H1 (cell line): ENCODE results near the gene CLDN7. TPM values are rescaled to one million over a fixed set of nuclear protein-coding genes. Genes with fewer than 3 reads are reported as not detected.

ENCODE experiments used
- CTCF ChIA-PET: fragments of 300-600 bp; sonication (Branson Sonifier 250); formaldehyde crosslinking; loops from one replicate; lab custom pipeline; 2021; ENCODE audit not compliant: partially characterized antibody; lab: Charles Lee
- POLR2A ChIA-PET: fragments of 300-600 bp; sonication (Branson Sonifier 250); formaldehyde crosslinking; loops from one replicate; lab custom pipeline; 2021; ENCODE audit warnings: inconsistent platforms; ENCODE audit not compliant: partially characterized antibody; lab: Charles Lee
- DNase-seq, 2 experiments: peaks; one replicate each; pipeline versions ENCODE4 v3.0.0 to v3.0.0-alpha.2; 2010 to 2022; ENCODE audit warnings: low spot score in 2 of 2, low read depth in 1 of 2, mixed read lengths in 1 of 2
- FAIRE-seq: peaks from 2 replicates; lab custom pipeline; 2011; peaks lifted over from hg19 to GRCh38; lab: Jason Lieb, UNC
- H2AFZ ChIP-seq: 2 replicates; pipeline ENCODE4 v1.8.1; 2012; ENCODE audit warnings: low read length, inconsistent platforms
- H2AK5ac ChIP-seq: 2 replicates; pipeline ENCODE4 v1.6.1; 2013; ENCODE audit warnings: low read depth, low read length
- H2BK120ac ChIP-seq: replicated peaks from 2 replicates; pipeline ENCODE3; 2013; ENCODE audit warnings: low read depth, low read length, inconsistent platforms
- H2BK12ac ChIP-seq: 2 replicates; pipeline ENCODE4 v1.6.1; 2013; ENCODE audit warnings: low read depth, low read length
- H2BK15ac ChIP-seq: 2 replicates; pipeline ENCODE4 v1.6.1; 2013; ENCODE audit warnings: low read length
- H2BK20ac ChIP-seq: 2 replicates; pipeline ENCODE4 v1.6.1; 2013; ENCODE audit warnings: low read length
- H2BK5ac ChIP-seq: 2 replicates; pipeline ENCODE4 v1.6.1; 2013; ENCODE audit warnings: low read depth, low read length
- H3K14ac ChIP-seq: 2 replicates; pipeline ENCODE4 v1.6.1; 2013; ENCODE audit warnings: inconsistent platforms; ENCODE audit not compliant: insufficient read length
- H3K18ac ChIP-seq: 2 replicates; pipeline ENCODE4 v1.6.1; 2013; ENCODE audit warnings: low read length; ENCODE audit errors: extremely low read depth
- H3K23ac ChIP-seq: 2 replicates; pipeline ENCODE4 v1.6.1; 2013; ENCODE audit warnings: inconsistent platforms; ENCODE audit not compliant: insufficient read length
- H3K23me2 ChIP-seq: 2 replicates; pipeline ENCODE4 v1.6.1; 2013; ENCODE audit warnings: low read depth, low read length
- H3K27ac ChIP-seq: 2 replicates; pipeline ENCODE4 v1.6.1; 2011; ENCODE audit warnings: low read depth, low read length, inconsistent platforms
- H3K27me3 ChIP-seq, 4 experiments: replicated peaks in 1 of 4; 1 replicate in 1 of 4; 2 replicates in 3 of 4; pipeline versions ENCODE4 v1.6.1 to v1.8.1; 2011 to 2013; ENCODE audit warnings: low read length in 3 of 4, mild to moderate bottlenecking in 3 of 4, inconsistent platforms in 2 of 4, mixed read lengths in 2 of 4, moderate library complexity in 1 of 4; ENCODE audit not compliant: control insufficient read depth in 3 of 4, insufficient read depth in 3 of 4; ENCODE audit errors: extremely low read depth in 1 of 4
- H3K36me3 ChIP-seq, 4 experiments: 2 replicates each; pipeline versions ENCODE4 v1.6.1 to v1.8.1; 2011 to 2013; ENCODE audit warnings: mild to moderate bottlenecking in 4 of 4, low read length in 3 of 4, moderate library complexity in 2 of 4, control low read depth in 1 of 4, inconsistent platforms in 1 of 4; ENCODE audit not compliant: insufficient read depth in 4 of 4, control insufficient read depth in 2 of 4
- H3K4ac ChIP-seq: replicated peaks from 2 replicates; pipeline ENCODE3; 2013; ENCODE audit warnings: low read length, low read depth, mixed read lengths, inconsistent platforms; ENCODE audit not compliant: insufficient read length
- H3K4me1 ChIP-seq, 4 experiments: replicated peaks in 1 of 4; 1 replicate in 1 of 4; 2 replicates in 3 of 4; pipeline versions ENCODE4 v1.6.1 to v1.8.1; 2011 to 2013; ENCODE audit warnings: low read length in 3 of 4, inconsistent platforms in 2 of 4, mixed read lengths in 1 of 4; ENCODE audit not compliant: insufficient read depth in 4 of 4, control insufficient read depth in 3 of 4
- H3K4me2 ChIP-seq, 2 experiments: 2 replicates each; pipeline versions ENCODE4 v1.6.1 to v1.8.1; 2011 to 2013; ENCODE audit warnings: low read depth in 2 of 2, low read length in 2 of 2, control low read depth in 1 of 2, inconsistent platforms in 1 of 2, mild to moderate bottlenecking in 1 of 2; ENCODE audit not compliant: insufficient read depth in 1 of 2
- H3K4me3 ChIP-seq, 4 experiments: fragments of 200-600, 300-600 bp in 1 of 4; sonication (generic), shearing (Covaris generic), sonication (Bioruptor Twin) in 1 of 4; 2 replicates each; pipeline versions ENCODE4 v1.5.1 to v1.8.1; 2011 to 2016; ENCODE audit warnings: low read length in 4 of 4, low read depth in 3 of 4, control low read depth in 2 of 4, inconsistent platforms in 2 of 4, mild to moderate bottlenecking in 2 of 4, mixed read lengths in 1 of 4, moderate library complexity in 1 of 4; ENCODE audit not compliant: insufficient read depth in 2 of 4; ENCODE audit errors: extremely low read depth in 1 of 4
- H3K56ac ChIP-seq: replicated peaks from 2 replicates; pipeline ENCODE3; 2013; ENCODE audit warnings: low read depth, mild to moderate bottlenecking, mixed read lengths, low read length, inconsistent platforms; ENCODE audit not compliant: insufficient read length
- H3K79me1 ChIP-seq: 2 replicates; pipeline ENCODE4 v1.6.1; 2013; ENCODE audit warnings: low read depth, low read length, control low read depth
- H3K79me2 ChIP-seq, 2 experiments: 2 replicates each; pipeline versions ENCODE4 v1.6.1 to v1.8.1; 2012 to 2013; ENCODE audit warnings: low read length in 2 of 2, mild to moderate bottlenecking in 2 of 2, inconsistent platforms in 1 of 2; ENCODE audit not compliant: insufficient read depth in 2 of 2, control insufficient read depth in 1 of 2
- H3K9ac ChIP-seq, 4 experiments: replicated peaks in 1 of 4; 1 replicate in 1 of 4; 2 replicates in 3 of 4; pipeline versions ENCODE4 v1.6.1 to v1.8.1; 2011 to 2013; ENCODE audit warnings: low read depth in 3 of 4, low read length in 3 of 4, control low read depth in 2 of 4, mild to moderate bottlenecking in 2 of 4, moderate library complexity in 2 of 4, inconsistent platforms in 1 of 4; ENCODE audit errors: extremely low read depth in 1 of 4
- H3K9me3 ChIP-seq, 2 experiments: 2 replicates each; pipeline versions ENCODE4 v1.6.1 to v1.8.1; 2012 to 2013; ENCODE audit warnings: mild to moderate bottlenecking in 2 of 2, moderate library complexity in 2 of 2, control low read depth in 1 of 2, inconsistent platforms in 1 of 2, low read depth in 1 of 2, low read length in 1 of 2, mixed read lengths in 1 of 2; ENCODE audit not compliant: insufficient read depth in 2 of 2
- H4K20me1 ChIP-seq, 2 experiments: replicated peaks in 1 of 2; 2 replicates each; pipeline versions ENCODE3 to v1.8.1; 2011 to 2013; ENCODE audit warnings: inconsistent platforms in 2 of 2, low read length in 2 of 2, mild to moderate bottlenecking in 1 of 2; ENCODE audit not compliant: insufficient read depth in 2 of 2, control insufficient read depth in 1 of 2
- H4K5ac ChIP-seq: 2 replicates; pipeline ENCODE4 v1.6.1; 2013; ENCODE audit warnings: low read length, low read depth, mixed read lengths, inconsistent platforms; ENCODE audit not compliant: insufficient read length
- H4K8ac ChIP-seq: 2 replicates; pipeline ENCODE4 v1.8.0; 2013; ENCODE audit warnings: mild to moderate bottlenecking, moderate library complexity, low read length, inconsistent platforms; ENCODE audit not compliant: insufficient read depth; ENCODE audit errors: extremely low read depth
- H4K91ac ChIP-seq: replicated peaks from 2 replicates; pipeline ENCODE3; 2013; ENCODE audit warnings: low read length, mixed read lengths, inconsistent platforms; ENCODE audit not compliant: insufficient read length
- CHD2 ChIP-seq: IDR thresholded peaks from 2 replicates; pipeline ENCODE4 v1.6.1; 2012; ENCODE audit warnings: low read length, improper control_type of control experiment
- CTBP2 ChIP-seq: IDR thresholded peaks from 2 replicates; pipeline ENCODE4 v1.7.0; 2011; ENCODE audit warnings: borderline replicate concordance, mild to moderate bottlenecking, moderate library complexity, mixed read lengths, low read length; ENCODE audit not compliant: insufficient read depth, insufficient read length
- SP2 ChIP-seq: IDR thresholded peaks from 2 replicates; pipeline ENCODE4 v1.6.1; 2012; ENCODE audit warnings: mild to moderate bottlenecking, low read length, inconsistent platforms
- WGBS, 2 experiments: shearing (Covaris generic) in 1 of 2; methylation state at CpG; one replicate each; pipeline versions ENCODE4 v1.1.6 to v1.1.7; 2013 to 2015; ENCODE audit warnings: low lambda C conversion rate in 2 of 2, mixed read lengths in 2 of 2, inconsistent platforms in 1 of 2, low coverage in 1 of 2, missing lambda C conversion rate in 1 of 2; ENCODE audit not compliant: insufficient replicate concordance in 2 of 2, insufficient coverage in 1 of 2, insufficient read length in 1 of 2; ENCODE audit errors: extremely low coverage in 1 of 2, missing lambda C conversion rate in 1 of 2; 5-methylcytosine and 5-hydroxymethylcytosine counted together
- polyA plus RNA-seq, 7 experiments: library from polyadenylated mRNA; depleted of rRNA in 3 of 7; stranded (reverse) in 5 of 7; unstranded in 2 of 7; fragments of >200 nt in 5 of 7; fragments of 200-250 nt in 2 of 7; gene quantifications; 1 replicate in 5 of 7; 2 replicates in 1 of 7; 4 replicates in 1 of 7; pipeline versions ENCODE4 v1.2.1 to v1.2.3, GENCODE V29; 2011 to 2013; ENCODE audit warnings: missing spikeins in 2 of 7, mixed read lengths in 2 of 7
- total RNA-seq: library from RNA; stranded (reverse); fragmentation: NEBNext Ultra II Directional; extraction: Animal tissue kit (Norgen Biotek cat#: 25700); gene quantifications from 2 replicates; pipeline ENCODE4 v1.2.1, GENCODE V29; 2021

The CLDN7 gene
- total and polyA plus RNA-seq, 2 of the 8 experiments (the other 6 are each of a cell fraction or from before 2014, with no cell fraction given), result 118 to 119 TPM

GRCh38 chr17:7250695-7251627 lies 11.3 kb downstream of the CLDN7 start:
- peaks cover 3 to 12% (median 5%) of the 10 kb centered on the region in 4 experiments for H3K4me1 ChIP-seq
- H3K27me3 ChIP-seq, result no peaks in the 10 kb centered on the region
- peak overlapping the region; percentile 58 to 84 (median 76) for H3K4me3 ChIP-seq
- H4K91ac ChIP-seq, result no peak overlapping the region
- FAIRE-seq (no peak), DNase-seq (no peak)
- H2BK5ac ChIP-seq, result peak overlapping the region; percentile 81; the same call in 1 of the 2 replicates
- no peak overlapping the region for H3K56ac ChIP-seq
- WGBS, 2 experiments, result 9% methylated on average over 23 of the region's 55 CpGs; no CpG with 5 or more reads in 1 of the 2 experiments
- peak overlapping the region; percentile 48 to 87 (median 71) for H3K9ac ChIP-seq
- peaks cover 8 to 17% (median 13%) of the 10 kb centered on the region in 4 experiments for H3K36me3 ChIP-seq
- H3K9me3 ChIP-seq, result no peaks in the 10 kb centered on the region
- peaks cover 7% of the 10 kb centered on the region for H3K23me2 ChIP-seq
- no peak overlapping the region for H3K4ac ChIP-seq
- peaks cover 4 to 11% of the 10 kb centered on the region in 2 experiments for H4K20me1 ChIP-seq
- no peak overlapping the region for H2AK5ac ChIP-seq
- H2AFZ ChIP-seq, result no peak overlapping the region
- H2BK120ac ChIP-seq, result no peak overlapping the region
- H2BK12ac ChIP-seq, result no peak overlapping the region
- no peak overlapping the region for H3K14ac ChIP-seq
- peak overlapping the region; percentile 82 to 99 for H3K4me2 ChIP-seq
- no peak overlapping the region for H3K23ac ChIP-seq
- peak overlapping the region; percentile 87 for H3K18ac ChIP-seq
- H4K8ac ChIP-seq, result peak overlapping the region; percentile 48
- peak overlapping the region; percentile 92 for H4K5ac ChIP-seq
- peaks cover 16% of the 10 kb centered on the region for H3K79me1 ChIP-seq
- peaks cover 23 to 54% of the 10 kb centered on the region in 2 experiments for H3K79me2 ChIP-seq
- ChIA-PET CTCF (interaction anchor here (1.1 to 1.4 kb wide), 3 partner anchors 9 to 42 kb away, joined by 3 to 4 read pairs (median 3); partner anchors contain the start of gene CLDN7), POLR2A (interaction anchor here (0.7 to 8.3 kb wide), 15 partner anchors 10 to 323 kb away, joined by 3 to 121 read pairs (median 6); partner anchors contain the start of genes ACADVL, CLDN7, DLG4 and DVL2)
- H2BK15ac ChIP-seq, result no peak overlapping the region
- TF ChIP-seq CTBP2 (no peak), SP2 (no peak), CHD2 (no peak)
- H3K27ac ChIP-seq, result peak overlapping the region; percentile 45; the same call in 1 of the 2 replicates
- no peak overlapping the region for H2BK20ac ChIP-seq
